Type B pancreatic cell (in vitro differentiated cells): ENCODE results near the gene TBC1D10B. TPM values are rescaled to one million over a fixed set of nuclear protein-coding genes. Genes with fewer than 3 reads are reported as not detected.

Experiments used
- DNase-seq: peaks from one replicate; pipeline ENCODE4 v3.0.0; 2021; ENCODE audit warnings: mixed read lengths; ENCODE audit not compliant: unreplicated experiment; ENCODE audit errors: extremely low spot score
- H3K27ac Mint-ChIP-seq: 2 replicates; pipeline ENCODE4 v1.8.0; 2021; ENCODE audit warnings: mild to moderate bottlenecking, mixed read lengths
- H3K27me3 Mint-ChIP-seq: 2 replicates; pipeline ENCODE4 v1.8.0; 2021; ENCODE audit warnings: mixed read lengths
- H3K36me3 Mint-ChIP-seq: 2 replicates; pipeline ENCODE4 v1.8.0; 2021; ENCODE audit warnings: mixed read lengths
- H3K4me1 Mint-ChIP-seq: one replicate; pipeline ENCODE4 v1.8.0; 2021; ENCODE audit warnings: mixed read lengths; ENCODE audit not compliant: unreplicated experiment
- H3K4me3 Mint-ChIP-seq: 2 replicates; pipeline ENCODE4 v1.8.0; 2021; ENCODE audit warnings: mild to moderate bottlenecking, mixed read lengths
- H3K9me3 Mint-ChIP-seq: 2 replicates; pipeline ENCODE4 v1.8.0; 2021; ENCODE audit warnings: mixed read lengths
- CTCF ChIP-seq: fragments of 200-600 bp; sonication (generic); conservative IDR thresholded peaks from 2 replicates; pipeline ENCODE4 v1.5.0; 2021; ENCODE audit warnings: antibody characterized with exemption, mild to moderate bottlenecking
- total RNA-seq: library from RNA; stranded (reverse); gene quantifications from 2 replicates; pipeline ENCODE4 v1.2.1, GENCODE V29; 2021; ENCODE audit warnings: low replicate concordance

Gene TBC1D10B
- total RNA-seq, 1 donor from 2014 or later: 46.8 TPM

GRCh38 chr16:30416047-30416603, 45.8 kb upstream of the TBC1D10B start:
- H3K36me3 Mint-ChIP-seq: peaks cover 22% of the 10 kb centered on the region

DNA sequence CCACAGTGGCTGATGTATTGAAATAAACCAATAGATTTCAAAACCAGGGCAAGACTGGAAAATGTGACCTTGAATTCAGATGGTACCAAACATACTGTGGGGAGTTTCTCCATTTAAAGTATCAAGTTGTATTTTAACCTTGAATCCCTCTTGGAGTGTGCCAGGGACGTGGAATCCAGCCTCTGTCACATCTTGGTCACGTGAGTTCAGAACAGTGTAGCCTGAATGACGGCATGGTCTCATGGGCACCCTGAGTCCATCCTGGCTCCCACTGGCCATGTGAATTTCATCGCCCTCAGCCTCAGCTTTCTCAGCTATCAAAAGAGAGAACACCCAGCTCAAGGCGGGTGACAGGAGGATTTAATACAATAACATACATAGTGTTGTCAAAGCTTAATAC, 43.9 kb upstream of the TBC1D10B start:
- Mint-ChIP-seq H3K27ac (no peak overlapping the region), H3K9me3 (no peaks in the 10 kb centered on the region), H3K4me1 (peaks cover 23% of the 10 kb centered on the region), H3K27me3 (no peaks in the 10 kb centered on the region), H3K4me3 (no peak overlapping the region), H3K36me3 (peaks cover 11% of the 10 kb centered on the region)
- TF ChIP-seq CTCF: no peak
- DNase-seq: no peak

More at GRCh38 chr16:30416047-30416603, 45.8 kb upstream of the TBC1D10B start:
- H3K27ac Mint-ChIP-seq: no peak overlapping the region
- no peaks in the 10 kb centered on the region for H3K9me3 Mint-ChIP-seq
- DNase-seq: no peak
- TF ChIP-seq CTCF: no peak
- H3K27me3 Mint-ChIP-seq: no peaks in the 10 kb centered on the region
- peak overlapping the region; percentile 1 for H3K4me3 Mint-ChIP-seq
- peaks cover 13% of the 10 kb centered on the region for H3K4me1 Mint-ChIP-seq

GRCh38 chr16:30413112-30413806, 43.0 kb upstream of the TBC1D10B start:
- TF ChIP-seq CTCF: no peak
- H3K4me3 Mint-ChIP-seq: no peak overlapping the region
- H3K27me3 Mint-ChIP-seq: no peaks in the 10 kb centered on the region
- no peak for DNase-seq
- H3K9me3 Mint-ChIP-seq: no peaks in the 10 kb centered on the region
- H3K36me3 Mint-ChIP-seq: peaks cover 11% of the 10 kb centered on the region
- H3K27ac Mint-ChIP-seq: no peak overlapping the region
- peaks cover 23% of the 10 kb centered on the region for H3K4me1 Mint-ChIP-seq

- DNase-seq: peak; percentile 95
- H3K36me3 Mint-ChIP-seq: peaks cover 8% of the 10 kb centered on the region
- peak; percentile 96 for TF ChIP-seq CTCF
- peak overlapping the region; percentile 26 for H3K27ac Mint-ChIP-seq
- H3K4me1 Mint-ChIP-seq: peaks cover 24% of the 10 kb centered on the region
- peak overlapping the region; percentile 76 for H3K4me3 Mint-ChIP-seq
- H3K9me3 Mint-ChIP-seq: no peaks in the 10 kb centered on the region
- H3K27me3 Mint-ChIP-seq: no peaks in the 10 kb centered on the region
Observed at GRCh38 chr16:30409125-30410060, 39.1 kb upstream of the TBC1D10B start.

GRCh38 chr16:30407804-30408534, 37.7 kb upstream of the TBC1D10B start:
- Mint-ChIP-seq H3K36me3 (peaks cover 4% of the 10 kb centered on the region), H3K27ac (peak overlapping the region; percentile 9)
- DNase-seq: no peak

More at GRCh38 chr16:30407804-30408534, 37.7 kb upstream of the TBC1D10B start:
- peak overlapping the region; percentile 85 for H3K4me3 Mint-ChIP-seq
- H3K9me3 Mint-ChIP-seq: no peaks in the 10 kb centered on the region
- TF ChIP-seq CTCF: no peak
- no peaks in the 10 kb centered on the region for H3K27me3 Mint-ChIP-seq
- H3K4me1 Mint-ChIP-seq: peaks cover 24% of the 10 kb centered on the region
